Measurements from ENCODE around the gene HSPB7.

Gene HSPB7

DNA sequence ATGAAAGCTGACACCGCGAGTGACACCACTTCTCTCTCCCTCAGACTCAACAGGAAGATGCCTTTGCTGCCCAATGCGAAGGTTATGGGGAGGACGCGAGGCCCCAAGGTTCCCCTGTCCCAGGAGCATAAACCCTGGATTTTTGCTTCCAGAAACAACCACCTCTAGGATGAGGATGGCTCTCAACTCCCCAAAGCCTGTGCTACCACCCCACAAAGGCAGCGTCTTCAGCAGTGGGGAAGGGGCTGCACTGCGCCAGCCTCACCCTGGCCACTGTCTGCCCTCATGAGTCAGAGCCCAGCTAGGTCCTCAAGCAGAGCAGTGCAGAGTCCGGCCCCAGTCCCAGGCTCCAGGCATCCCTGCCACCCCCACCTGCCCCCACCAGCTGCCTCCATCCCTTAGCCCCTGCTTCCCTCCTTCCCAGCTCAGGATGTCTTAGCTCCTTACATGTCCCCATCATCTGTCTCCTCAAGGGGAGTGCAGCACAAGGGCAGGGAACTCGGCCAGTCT is 20.7 kb downstream of the HSPB7 start:
- H3K4me3 ChIP-seq (ENCODE audit: low read depth, low read length): no peak overlapping the region
- DNase-seq (ENCODE audit: low read depth): no peak
- TF ChIP-seq, protein P1, sequence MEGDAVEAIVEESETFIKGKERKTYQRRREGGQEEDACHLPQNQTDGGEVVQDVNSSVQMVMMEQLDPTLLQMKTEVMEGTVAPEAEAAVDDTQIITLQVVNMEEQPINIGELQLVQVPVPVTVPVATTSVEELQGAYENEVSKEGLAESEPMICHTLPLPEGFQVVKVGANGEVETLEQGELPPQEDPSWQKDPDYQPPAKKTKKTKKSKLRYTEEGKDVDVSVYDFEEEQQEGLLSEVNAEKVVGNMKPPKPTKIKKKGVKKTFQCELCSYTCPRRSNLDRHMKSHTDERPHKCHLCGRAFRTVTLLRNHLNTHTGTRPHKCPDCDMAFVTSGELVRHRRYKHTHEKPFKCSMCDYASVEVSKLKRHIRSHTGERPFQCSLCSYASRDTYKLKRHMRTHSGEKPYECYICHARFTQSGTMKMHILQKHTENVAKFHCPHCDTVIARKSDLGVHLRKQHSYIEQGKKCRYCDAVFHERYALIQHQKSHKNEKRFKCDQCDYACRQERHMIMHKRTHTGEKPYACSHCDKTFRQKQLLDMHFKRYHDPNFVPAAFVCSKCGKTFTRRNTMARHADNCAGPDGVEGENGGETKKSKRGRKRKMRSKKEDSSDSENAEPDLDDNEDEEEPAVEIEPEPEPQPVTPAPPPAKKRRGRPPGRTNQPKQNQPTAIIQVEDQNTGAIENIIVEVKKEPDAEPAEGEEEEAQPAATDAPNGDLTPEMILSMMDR (conservative IDR thresholded peaks at IDR 0.05; ENCODE audit: low read depth, low read length): no peak

DNA sequence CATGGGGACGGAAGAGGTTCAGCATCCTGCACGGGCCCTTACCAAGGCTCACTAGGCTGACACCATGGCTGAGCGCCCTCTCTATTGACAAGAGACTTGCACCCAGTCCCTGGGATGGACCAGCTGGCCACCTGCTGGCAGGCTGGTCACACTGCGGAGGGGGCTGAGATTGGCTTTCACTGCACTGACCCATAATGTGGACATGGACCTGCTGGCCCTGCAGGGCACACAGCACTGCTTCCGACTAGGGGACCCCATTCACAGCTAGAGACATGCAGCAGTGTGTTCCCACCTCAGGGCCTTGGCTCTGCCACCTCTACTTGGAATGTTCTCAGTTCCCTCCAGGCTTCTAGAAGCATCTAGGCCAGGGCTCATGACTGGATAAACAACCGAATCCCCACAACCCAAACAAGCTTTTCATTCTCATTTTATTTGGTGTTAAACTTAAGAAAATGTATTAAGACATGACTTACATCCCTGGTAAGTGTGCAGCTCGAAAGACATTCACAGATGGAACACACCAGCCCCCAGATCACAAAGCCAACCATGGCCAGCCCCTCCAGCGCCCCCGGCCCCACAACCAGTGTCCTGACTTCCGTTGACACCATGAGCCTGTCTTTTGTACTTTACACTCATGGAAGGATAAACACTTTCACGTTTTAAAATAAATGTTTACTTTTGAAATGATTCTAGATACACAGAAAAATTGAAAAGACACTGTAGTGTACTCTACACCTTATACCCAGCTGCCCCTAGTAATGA is 23.1 kb downstream of the HSPB7 start:
- H3K4me3 ChIP-seq (ENCODE audit: low read depth, low read length): no peak overlapping the region
- peak; percentile 73 for DNase-seq (ENCODE audit: low read depth)
- TF ChIP-seq, protein P1 (conservative IDR thresholded peaks at IDR 0.05; ENCODE audit: low read depth, low read length): peak; percentile 91

DNA sequence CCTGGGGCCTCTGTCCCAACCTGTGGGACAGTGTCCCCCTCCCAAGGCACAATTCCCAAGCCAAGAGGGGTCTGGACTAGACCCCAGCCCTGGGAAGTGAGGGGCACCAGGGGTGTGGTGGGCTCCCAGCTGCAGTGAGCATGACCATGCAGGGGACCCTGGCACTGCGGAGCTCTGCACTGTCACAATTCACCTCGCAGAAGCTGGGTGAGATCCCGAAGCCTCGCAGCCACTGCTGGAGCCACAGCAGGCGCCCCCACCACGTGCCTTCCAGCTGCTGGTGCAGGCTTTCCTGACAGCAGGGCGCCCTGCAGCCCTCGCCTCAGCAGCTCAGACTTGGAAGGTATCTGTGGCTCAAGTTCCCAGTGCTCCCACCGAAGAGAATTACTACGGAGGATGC is 23.8 kb downstream of the HSPB7 start:
- TF ChIP-seq, protein P1 (conservative IDR thresholded peaks at IDR 0.05; ENCODE audit: low read depth, low read length): no peak
- no peak for DNase-seq (ENCODE audit: low read depth)
- H3K4me3 ChIP-seq (ENCODE audit: low read depth, low read length): no peak overlapping the region

DNA sequence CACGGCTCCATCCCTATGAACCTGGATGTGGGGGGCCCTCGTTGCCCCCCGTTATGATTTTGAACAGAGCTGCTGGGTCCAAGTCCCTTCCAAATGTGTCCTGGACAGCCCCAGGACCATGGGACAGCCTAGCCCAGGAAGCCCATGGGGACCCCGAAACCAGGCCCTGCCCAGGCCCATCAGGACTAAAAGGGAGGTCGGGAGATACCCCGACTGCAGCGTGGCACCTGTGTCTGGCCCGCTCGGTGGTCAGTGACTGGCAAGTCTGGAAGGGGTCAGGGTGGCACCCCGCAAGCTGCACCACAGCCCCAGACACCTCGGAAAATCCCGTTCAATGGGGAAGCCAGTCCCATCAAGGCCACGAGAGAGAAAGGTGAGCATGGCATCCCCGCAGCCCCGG is 24.2 kb downstream of the HSPB7 start:
- no peak for DNase-seq (ENCODE audit: low read depth)
- H3K4me3 ChIP-seq (ENCODE audit: low read depth, low read length): no peak overlapping the region
- TF ChIP-seq, protein P1 (conservative IDR thresholded peaks at IDR 0.05; ENCODE audit: low read depth, low read length): no peak

DNA sequence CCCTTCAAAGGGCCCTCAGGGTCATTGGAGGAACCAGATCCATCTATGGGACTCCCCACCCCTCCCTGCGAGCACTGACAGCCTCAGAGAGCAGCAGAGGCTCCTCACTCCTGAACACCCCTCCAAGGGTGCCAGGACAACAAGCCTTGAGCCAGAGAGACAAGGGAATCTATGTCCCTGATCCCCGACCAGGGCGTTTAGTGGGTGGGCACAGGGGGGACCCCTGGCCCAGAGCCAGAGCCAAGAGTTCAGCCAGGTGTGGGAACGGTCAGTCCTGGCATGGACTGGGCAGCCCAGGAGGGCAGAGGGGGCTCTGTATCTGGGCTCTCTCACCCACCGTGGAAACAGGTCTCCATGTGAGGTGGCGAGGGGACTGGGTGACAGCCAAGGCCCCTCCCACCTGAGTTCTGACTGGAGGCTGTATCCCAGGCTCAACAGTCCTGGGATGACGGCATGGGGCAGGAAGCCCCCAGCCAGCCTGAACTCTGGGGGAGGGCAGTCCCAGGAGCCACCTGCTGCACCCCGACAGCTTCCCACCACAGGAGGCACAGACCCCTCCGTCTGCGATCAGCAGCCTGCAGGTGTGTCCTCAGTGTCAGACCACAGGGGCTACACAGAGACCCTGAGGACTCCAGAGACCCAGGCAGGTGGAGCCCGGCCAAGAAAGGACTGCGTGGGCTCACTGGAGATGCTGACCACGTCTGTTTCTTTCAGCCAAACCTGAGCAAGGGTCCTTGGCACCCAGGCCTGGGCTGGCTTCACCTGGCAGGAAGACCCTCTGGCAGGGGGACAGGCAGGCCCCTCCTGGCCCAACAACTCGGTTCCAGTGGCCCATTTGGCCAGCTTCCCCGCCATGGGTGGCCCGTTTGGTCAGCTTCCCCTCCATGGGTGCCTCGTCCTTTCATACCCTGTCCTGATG is 25.0 kb downstream of the HSPB7 start:
- no peak overlapping the region for H3K4me3 ChIP-seq (ENCODE audit: low read depth, low read length)
- DNase-seq (ENCODE audit: low read depth): no peak
- TF ChIP-seq, protein P1 (conservative IDR thresholded peaks at IDR 0.05; ENCODE audit: low read depth, low read length): no peak

DNA sequence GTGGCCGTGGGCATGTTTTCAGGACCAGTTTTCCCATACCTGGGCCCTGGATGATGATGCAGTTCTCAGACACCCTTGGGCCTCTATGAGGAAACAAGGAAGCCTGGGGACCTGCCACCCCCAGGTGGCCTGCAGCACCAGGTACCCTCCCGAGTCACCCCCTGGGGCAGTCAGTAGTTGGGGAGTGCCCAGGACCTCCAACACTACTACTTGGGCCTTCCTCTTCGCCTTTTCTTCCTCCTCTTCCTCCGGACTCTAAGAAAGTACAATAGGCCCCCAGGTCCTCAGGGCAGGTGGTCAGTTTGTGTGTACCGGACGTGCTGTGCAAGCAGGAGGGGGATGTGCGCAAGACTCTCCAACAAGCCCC is 25.7 kb downstream of the HSPB7 start:
- no peak for DNase-seq (ENCODE audit: low read depth)
- H3K4me3 ChIP-seq (ENCODE audit: low read depth, low read length): no peak overlapping the region
- TF ChIP-seq, protein P1 (conservative IDR thresholded peaks at IDR 0.05; ENCODE audit: low read depth, low read length): no peak

Data from choroid plexus epithelial cell (primary cell).